Breast epithelium (tissue), 4 donors: ENCODE data around the gene NOBOX. TPM values are rescaled to one million over a fixed set of nuclear protein-coding genes. Genes with fewer than 3 reads are reported as not detected.

Experiments
- DNase-seq, 2 donors: peaks; one replicate each; pipeline ENCODE4 v3.0.0-alpha.2; 2019; ENCODE audit warnings: low spot score in 2 of 2
- H3K27ac ChIP-seq, 2 donors: fragments of 200-600 bp; sonication (generic) in 1 of 2; one replicate each; pipeline ENCODE4 v1.5.1; 2016 to 2019; ENCODE audit warnings: mild to moderate bottlenecking in 1 of 2
- H3K27me3 ChIP-seq, 2 donors: fragments of 200-600 bp; sonication (generic) in 1 of 2; one replicate each; pipeline versions ENCODE4 v1.5.1 to v1.6.0; 2017 to 2019; ENCODE audit warnings: control low read depth in 1 of 2, mild to moderate bottlenecking in 1 of 2
- H3K36me3 ChIP-seq: fragments of 200-600 bp; one replicate; pipeline ENCODE4 v1.5.1; 2019
- H3K4me1 ChIP-seq, 2 donors: fragments of 200-600 bp; sonication (generic); one replicate each; pipeline ENCODE4 v1.5.1; 2016 to 2019; ENCODE audit warnings: control low read depth in 1 of 2
- H3K4me3 ChIP-seq, 3 donors: fragments of 200-600 bp; sonication (generic); 1 replicate in 2 of 3; 2 replicates in 1 of 3; pipeline ENCODE4 v1.5.1; 2016 to 2019; ENCODE audit warnings: mild to moderate bottlenecking in 3 of 3, moderate library complexity in 2 of 3
- H3K9me3 ChIP-seq, 2 donors: fragments of 200-600 bp; sonication (generic) in 1 of 2; one replicate each; pipeline ENCODE4 v1.5.1; 2016 to 2019; ENCODE audit warnings: control low read depth in 1 of 2
- CTCF ChIP-seq, 3 donors: fragments of 450-650 bp; IDR thresholded peaks; one replicate each; pipeline ENCODE4 v1.5.1; 2016 to 2017; ENCODE audit warnings: antibody characterized with exemption in 3 of 3, mild to moderate bottlenecking in 3 of 3, moderate library complexity in 3 of 3
- POLR2A ChIP-seq: fragments of 450-650 bp; IDR thresholded peaks from one replicate; pipeline ENCODE4 v1.6.1; 2016; ENCODE audit warnings: antibody characterized with exemption, mild to moderate bottlenecking, moderate library complexity
- POLR2AphosphoS5 ChIP-seq, 3 donors: sonication (generic); formaldehyde crosslinking; IDR thresholded peaks; one replicate each; pipeline ENCODE4 v1.6.1; 2017; ENCODE audit warnings: antibody characterized with exemption in 3 of 3
- intact Hi-C: fragments of 100-400 bp; cut with DNase I; formaldehyde crosslinking; loops from one replicate; pipeline ENCODE4 v1.15.1; 2023; ENCODE audit warnings: low total_unique reads
- total RNA-seq, 3 donors: library from RNA; depleted of rRNA; stranded (reverse); fragments of >200 nt; gene quantifications; one replicate each; pipeline ENCODE4 v1.1.0, GENCODE V29; 2016

NOBOX gene
- not detected for total RNA-seq

GRCh38 chr7:144403649-144404061 lies at the start of gene NOBOX:
TSS of gene NOBOX (minus strand) at chr7:144403693.
- Histone ChIP-seq H3K4me3 (no peak within 1 kb of the TSS), H3K27me3 (no peaks in the 10 kb centered on the region), H3K4me1 (no peaks in the 10 kb centered on the region), H3K9me3 (no peaks in the 10 kb centered on the region), H3K27ac (no peak within 1 kb of the TSS), H3K36me3 (no peaks in the 10 kb centered on the region)
- no peak for TF ChIP-seq POLR2A
- no peak for TF ChIP-seq POLR2AphosphoS5 (IDR thresholded peaks at IDR 0.05)
- no peak for TF ChIP-seq CTCF (IDR thresholded peaks at IDR 0.05)
- intact Hi-C loops: no loop called here
- DNase-seq: no peak

GRCh38 chr7:144452064-144452463 lies 48.6 kb upstream of the NOBOX start:
- intact Hi-C loops: no loop called here
- Histone ChIP-seq H3K36me3 (no peaks in the 10 kb centered on the region), H3K4me1 (no peaks in the 10 kb centered on the region), H3K27me3 (no peaks in the 10 kb centered on the region), H3K27ac (no peak overlapping the region), H3K4me3 (no peak overlapping the region), H3K9me3 (no peaks in the 10 kb centered on the region)
- DNase-seq: no peak
- no peak for TF ChIP-seq POLR2AphosphoS5 (IDR thresholded peaks at IDR 0.05)
- TF ChIP-seq POLR2A: no peak
- no peak for TF ChIP-seq CTCF (IDR thresholded peaks at IDR 0.05)

- no peaks in the 10 kb centered on the region for H3K36me3 ChIP-seq
Observed at GRCh38 chr7:144445590-144445989, 42.1 kb upstream of the NOBOX start.

GRCh38 chr7:144439717-144440205 lies 36.3 kb upstream of the NOBOX start:
- TF ChIP-seq POLR2AphosphoS5 (IDR thresholded peaks at IDR 0.05) (no peak), CTCF (IDR thresholded peaks at IDR 0.05) (no peak), POLR2A (no peak)
- no peak for DNase-seq
- intact Hi-C loops: no loop called here

More at GRCh38 chr7:144445590-144445989, 42.1 kb upstream of the NOBOX start:
- no peaks in the 10 kb centered on the region for H3K27me3 ChIP-seq
- no peak overlapping the region for H3K27ac ChIP-seq
- no peak for DNase-seq
- TF ChIP-seq POLR2A (no peak), POLR2AphosphoS5 (IDR thresholded peaks at IDR 0.05) (no peak), CTCF (IDR thresholded peaks at IDR 0.05) (no peak)
- intact Hi-C loops: no loop called here
- H3K9me3 ChIP-seq: no peaks in the 10 kb centered on the region
- no peaks in the 10 kb centered on the region for H3K4me1 ChIP-seq
- H3K4me3 ChIP-seq: no peak overlapping the region

GRCh38 chr7:144438759-144439158 lies 35.3 kb upstream of the NOBOX start:
- H3K9me3 ChIP-seq: no peaks in the 10 kb centered on the region
- no peak overlapping the region for H3K27ac ChIP-seq
- DNase-seq: no peak
- H3K4me3 ChIP-seq: no peak overlapping the region
- H3K4me1 ChIP-seq: no peaks in the 10 kb centered on the region
- intact Hi-C loops: no loop called here
- H3K36me3 ChIP-seq: no peaks in the 10 kb centered on the region
- H3K27me3 ChIP-seq: no peaks in the 10 kb centered on the region
- no peak for TF ChIP-seq CTCF (IDR thresholded peaks at IDR 0.05)
- TF ChIP-seq POLR2AphosphoS5 (IDR thresholded peaks at IDR 0.05): no peak
- no peak for TF ChIP-seq POLR2A

More at GRCh38 chr7:144439717-144440205, 36.3 kb upstream of the NOBOX start:
- Histone ChIP-seq H3K4me1 (no peaks in the 10 kb centered on the region), H3K9me3 (no peaks in the 10 kb centered on the region), H3K36me3 (no peaks in the 10 kb centered on the region), H3K27ac (no peak overlapping the region), H3K27me3 (no peaks in the 10 kb centered on the region), H3K4me3 (no peak overlapping the region)
